CD4-positive, alpha-beta memory T cell (primary cell): ENCODE measurements around the gene TAGLN. TPM values are rescaled to one million over a fixed set of nuclear protein-coding genes. Genes with fewer than 3 reads are reported as not detected.

Experiments used
- CTCF ChIA-PET: fragments of 350-600 bp; sonication (Branson Sonifier 250); formaldehyde crosslinking; loops from one replicate; lab custom pipeline; 2021; ENCODE audit warnings: inconsistent platforms; ENCODE audit not compliant: partially characterized antibody; lab: Charles Lee
- POLR2A ChIA-PET: fragments of 350-600 bp; sonication (Branson Sonifier 250); formaldehyde crosslinking; loops from one replicate; lab custom pipeline; 2021; ENCODE audit not compliant: partially characterized antibody; lab: Charles Lee
- DNase-seq, 5 donors: peaks; one replicate each; pipeline versions ENCODE4 v3.0.0 to v3.0.0-alpha.2; 2020 to 2022; ENCODE audit warnings: mixed read lengths in 1 of 5
- H3K27ac ChIP-seq: one replicate; pipeline ENCODE4 v1.7.0; 2013; ENCODE audit warnings: low read depth, low read length
- H3K27me3 ChIP-seq: 2 replicates; pipeline ENCODE4 v1.7.0; 2013; ENCODE audit warnings: mild to moderate bottlenecking, low read length, moderate library complexity; ENCODE audit not compliant: insufficient read depth
- H3K36me3 ChIP-seq: 2 replicates; pipeline ENCODE4 v1.7.0; 2013; ENCODE audit warnings: mild to moderate bottlenecking, low read length, moderate library complexity; ENCODE audit not compliant: insufficient read depth
- H3K4me1 ChIP-seq: 2 replicates; pipeline ENCODE4 v1.7.0; 2013; ENCODE audit warnings: mild to moderate bottlenecking, low read length, moderate library complexity; ENCODE audit not compliant: insufficient read depth
- H3K4me3 ChIP-seq, 2 donors: one replicate each; pipeline ENCODE4 v1.7.0; 2013; ENCODE audit warnings: low read length in 2 of 2, mild to moderate bottlenecking in 1 of 2
- H3K9me3 ChIP-seq, 2 donors: one replicate each; pipeline ENCODE4 v1.7.0; 2013; ENCODE audit warnings: low read length in 2 of 2, control low read depth in 1 of 2; ENCODE audit not compliant: control insufficient read depth in 1 of 2
- H3K27ac Mint-ChIP-seq, 7 donors: one replicate each; pipeline ENCODE4 v1.8.0; 2020 to 2021; ENCODE audit warnings: mixed read lengths in 7 of 7, mild to moderate bottlenecking in 6 of 7, inconsistent platforms in 3 of 7, moderate library complexity in 3 of 7
- H3K27me3 Mint-ChIP-seq, 2 donors: one replicate each; pipeline ENCODE4 v1.8.0; 2020 to 2021; ENCODE audit warnings: mixed read lengths in 2 of 2
- H3K36me3 Mint-ChIP-seq, 2 donors: one replicate each; pipeline ENCODE4 v1.8.0; 2020 to 2021; ENCODE audit warnings: mixed read lengths in 2 of 2, inconsistent platforms in 1 of 2, mild to moderate bottlenecking in 1 of 2
- H3K4me1 Mint-ChIP-seq, 4 donors: one replicate each; pipeline ENCODE4 v1.8.0; 2020 to 2021; ENCODE audit warnings: mixed read lengths in 4 of 4, mild to moderate bottlenecking in 1 of 4
- H3K4me3 Mint-ChIP-seq, 8 donors: one replicate each; pipeline ENCODE4 v1.8.0; 2020 to 2021; ENCODE audit warnings: mixed read lengths in 8 of 8, mild to moderate bottlenecking in 7 of 8, moderate library complexity in 6 of 8, inconsistent platforms in 3 of 8
- H3K9me3 Mint-ChIP-seq, 8 donors: one replicate each; pipeline ENCODE4 v1.8.0; 2020 to 2021; ENCODE audit warnings: mixed read lengths in 8 of 8, mild to moderate bottlenecking in 5 of 8, inconsistent platforms in 3 of 8, moderate library complexity in 1 of 8
- intact Hi-C: fragments of 100-400 bp; cut with micrococcal nuclease; formaldehyde crosslinking; loops from one replicate; pipeline ENCODE4 v1.15.1; 2023
- polyA plus RNA-seq, 2 donors: library from polyadenylated mRNA; unstranded; fragments of 300-500 nt; fragmentation: Illumina TruSeq; gene quantifications; one replicate each; pipeline ENCODE4 v1.2.3, GENCODE V29; 2021
- total RNA-seq, 2 experiments: library from RNA; stranded (reverse); gene quantifications; one replicate each; pipeline ENCODE4 v1.2.3, GENCODE V29; 2021

The TAGLN gene
- total RNA-seq = 10 to 100 TPM; 17.7 to 19.7 TPM
- polyA plus RNA-seq = under 1 TPM; 0.15 to 0.36 TPM

- Histone ChIP-seq H3K4me3 (no peak within 1 kb of the TSS), H3K4me1 (no peaks in the 10 kb centered on the region), H3K9me3 (no peaks in the 10 kb centered on the region), H3K27ac (no peak within 1 kb of the TSS), H3K36me3 (peaks cover 7% of the 10 kb centered on the region), H3K27me3 (no peaks in the 10 kb centered on the region)
- Mint-ChIP-seq H3K36me3 (peaks cover 10 to 28% of the 10 kb centered on the region in 2 donors), H3K4me3 (peak within 1 kb of the TSS in 2 of 8 donors; percentile 31 to 36), H3K9me3 (no peaks in the 10 kb centered on the region), H3K4me1 (peaks cover 1 to 14% (median 6%) of the 10 kb centered on the region in 4 donors), H3K27me3 (no peaks in the 10 kb centered on the region), H3K27ac (peak within 1 kb of the TSS in 6 of 7 donors; percentile 5 to 70 (median 42))
- ChIA-PET POLR2A (interaction anchor here (3.3 kb wide), 1 partner anchor 20 kb away, joined by 15 read pairs; the partner anchor contains the start of gene SIDT2), CTCF (no interaction called here)
- intact Hi-C loops = no loop called here
- DNase-seq = no peak
These were observed at the start of gene TAGLN for GRCh38 chr11:117199053-117199915. TAGLN (plus strand) TSS chr11:117199370; CDS start chr11:117203014, 3,644 bp downstream.

- Mint-ChIP-seq H3K27ac (peak overlapping the region in 4 of 7 donors; percentile 29 to 66 (median 46)), H3K4me1 (peaks cover 22 to 55% (median 33%) of the 10 kb centered on the region in 4 donors), H3K4me3 (peak overlapping the region in 1 of 8 donors; percentile 13), H3K36me3 (peaks cover 11 to 44% of the 10 kb centered on the region in 2 donors), H3K9me3 (no peaks in the 10 kb centered on the region), H3K27me3 (no peaks in the 10 kb centered on the region)
- ChIA-PET CTCF (no interaction called here), POLR2A (no interaction called here)
- H3K36me3 ChIP-seq = peaks cover 15% of the 10 kb centered on the region
- H3K27me3 ChIP-seq = no peaks in the 10 kb centered on the region
- H3K4me1 ChIP-seq = peaks cover 32% of the 10 kb centered on the region
- intact Hi-C loops = no loop called here
- no peak for DNase-seq
- H3K9me3 ChIP-seq = no peaks in the 10 kb centered on the region
- no peak overlapping the region for H3K27ac ChIP-seq
- no peak overlapping the region for H3K4me3 ChIP-seq
These were observed 47.1 kb upstream of the TAGLN start for GRCh38 chr11:117152066-117152465.

GRCh38 chr11:117154468-117154867, 44.7 kb upstream of the TAGLN start:
- Mint-ChIP-seq H3K27ac (peak overlapping the region in 2 of 7 donors; percentile 21 to 52), H3K4me3 (no peak overlapping the region), H3K27me3 (no peaks in the 10 kb centered on the region), H3K4me1 (peaks cover 15 to 49% (median 22%) of the 10 kb centered on the region in 4 donors), H3K9me3 (no peaks in the 10 kb centered on the region), H3K36me3 (peaks cover 10 to 52% of the 10 kb centered on the region in 2 donors)
- DNase-seq = no peak
- Histone ChIP-seq H3K4me1 (peaks cover 13% of the 10 kb centered on the region), H3K9me3 (no peaks in the 10 kb centered on the region), H3K4me3 (no peak overlapping the region), H3K36me3 (peaks cover 15% of the 10 kb centered on the region), H3K27me3 (no peaks in the 10 kb centered on the region), H3K27ac (no peak overlapping the region)
- intact Hi-C loops = no loop called here
- ChIA-PET CTCF (interaction anchor here (0.6 to 1.3 kb wide), 4 partner anchors 9 to 225 kb away, joined by 3 read pairs; no protein-coding TSS in a partner anchor), POLR2A (no interaction called here)

GRCh38 chr11:117157507-117157906, 41.7 kb upstream of the TAGLN start:
- CTCF ChIA-PET = no interaction called here

GRCh38 chr11:117159892-117160291, 39.3 kb upstream of the TAGLN start:
- Mint-ChIP-seq H3K9me3 (no peaks in the 10 kb centered on the region), H3K27ac (peak overlapping the region in 2 of 7 donors; percentile 16 to 73), H3K4me1 (peaks cover 0 to 21% (median 9%) of the 10 kb centered on the region in 4 donors), H3K4me3 (no peak overlapping the region), H3K36me3 (peaks cover 21 to 64% of the 10 kb centered on the region in 2 donors), H3K27me3 (no peaks in the 10 kb centered on the region)
- no peak overlapping the region for H3K4me3 ChIP-seq
- H3K9me3 ChIP-seq = no peaks in the 10 kb centered on the region
- no peaks in the 10 kb centered on the region for H3K4me1 ChIP-seq
- CTCF ChIA-PET = interaction anchor here (1.1 kb wide), 1 partner anchor 67 kb away, joined by 3 read pairs; no protein-coding TSS in a partner anchor
- POLR2A ChIA-PET = interaction anchor here (1.7 kb wide), 1 partner anchor 16 kb away, joined by 6 read pairs; the partner anchor contains the start of gene PAFAH1B2
- H3K36me3 ChIP-seq = peaks cover 35% of the 10 kb centered on the region
- H3K27me3 ChIP-seq = no peaks in the 10 kb centered on the region
- no peak overlapping the region for H3K27ac ChIP-seq
- DNase-seq = no peak
- intact Hi-C loops = no loop called here

More at GRCh38 chr11:117157507-117157906, 41.7 kb upstream of the TAGLN start:
- Mint-ChIP-seq H3K4me3 (no peak overlapping the region), H3K27me3 (no peaks in the 10 kb centered on the region), H3K27ac (peak overlapping the region in 4 of 7 donors; percentile 24 to 69 (median 48)), H3K4me1 (peaks cover 4 to 26% (median 13%) of the 10 kb centered on the region in 4 donors), H3K9me3 (no peaks in the 10 kb centered on the region), H3K36me3 (peaks cover 8 to 60% of the 10 kb centered on the region in 2 donors)
- DNase-seq = no peak
- Histone ChIP-seq H3K4me1 (no peaks in the 10 kb centered on the region), H3K4me3 (no peak overlapping the region), H3K9me3 (no peaks in the 10 kb centered on the region), H3K36me3 (peaks cover 25% of the 10 kb centered on the region), H3K27ac (no peak overlapping the region), H3K27me3 (no peaks in the 10 kb centered on the region)
- POLR2A ChIA-PET = no interaction called here
- intact Hi-C loops = no loop called here

- Mint-ChIP-seq H3K36me3 (peaks cover 27 to 66% of the 10 kb centered on the region in 2 donors), H3K9me3 (no peaks in the 10 kb centered on the region), H3K27me3 (no peaks in the 10 kb centered on the region), H3K4me1 (peaks cover 0 to 21% (median 8%) of the 10 kb centered on the region in 4 donors), H3K27ac (peak overlapping the region in 5 of 7 donors; percentile 18 to 60 (median 53)), H3K4me3 (no peak overlapping the region)
- intact Hi-C loops = no loop called here
- no peak overlapping the region for H3K27ac ChIP-seq
- peaks cover 38% of the 10 kb centered on the region for H3K36me3 ChIP-seq
- H3K4me3 ChIP-seq = no peak overlapping the region
- ChIA-PET POLR2A (interaction anchor here (1.7 to 1.9 kb wide), 2 partner anchors 17 to 18 kb away, joined by 6 to 9 read pairs; partner anchors contain the start of genes PAFAH1B2 and SIDT2), CTCF (interaction anchor here (1.1 kb wide), 1 partner anchor 66 kb away, joined by 3 read pairs; no protein-coding TSS in a partner anchor)
- no peaks in the 10 kb centered on the region for H3K9me3 ChIP-seq
- no peaks in the 10 kb centered on the region for H3K4me1 ChIP-seq
- DNase-seq = no peak
- no peaks in the 10 kb centered on the region for H3K27me3 ChIP-seq
These were observed 38.3 kb upstream of the TAGLN start for GRCh38 chr11:117160826-117161225.

- Histone ChIP-seq H3K36me3 (peaks cover 55% of the 10 kb centered on the region), H3K4me1 (no peaks in the 10 kb centered on the region), H3K4me3 (no peak overlapping the region), H3K27me3 (no peaks in the 10 kb centered on the region), H3K27ac (no peak overlapping the region), H3K9me3 (no peaks in the 10 kb centered on the region)
- no peaks in the 10 kb centered on the region for H3K4me1 Mint-ChIP-seq
- intact Hi-C loops = no loop called here
- no peak overlapping the region for H3K4me3 Mint-ChIP-seq
- ChIA-PET POLR2A (interaction anchor here (1.4 kb wide), 1 partner anchor 12 kb away, joined by 3 read pairs; the partner anchor contains the start of gene SIDT2), CTCF (no interaction called here)
- no peaks in the 10 kb centered on the region for H3K9me3 Mint-ChIP-seq
- no peaks in the 10 kb centered on the region for H3K27me3 Mint-ChIP-seq
- H3K36me3 Mint-ChIP-seq = peaks cover 42 to 72% of the 10 kb centered on the region in 2 donors
- peak overlapping the region in 3 of 7 donors; percentile 11 to 72 (median 29) for H3K27ac Mint-ChIP-seq
- no peak for DNase-seq
These were observed 32.7 kb upstream of the TAGLN start for GRCh38 chr11:117166491-117166890.
